Daoy (cell line): ENCODE data around the gene WRNIP1. TPM values are rescaled to one million over a fixed set of nuclear protein-coding genes. Genes with fewer than 3 reads are reported as not detected.
"Not testable (repeated sequence)": the region's sequence is repeated elsewhere in the genome, so short reads cannot be mapped to it uniquely, and the experiment has no call there.

Source experiments
- DNase-seq: peaks from one replicate; pipeline ENCODE4 v3.0.0-alpha.2; 2015; ENCODE audit warnings: low read depth
- total RNA-seq: library from RNA; depleted of rRNA; stranded (reverse); fragments of >200 nt; shearing (Covaris generic); gene quantifications from 2 replicates; pipeline ENCODE4 v1.2.3, GENCODE V29; 2014

The WRNIP1 gene
- total RNA-seq, 1 experiment from 2014 or later = 92.2 TPM

GRCh38 chr6:2784061-2784460 is 18.9 kb downstream of the WRNIP1 start:
- DNase-seq = no peak

- no peak for DNase-seq
Measured at GRCh38 chr6:2784930-2785329, 19.7 kb downstream of the WRNIP1 start.

GRCh38 chr6:2786269-2786668 is 21.1 kb downstream of the WRNIP1 start:
- no peak for DNase-seq

GRCh38 chr6:2790588-2791449 is 25.6 kb downstream of the WRNIP1 start:
- DNase-seq = peak; percentile 71

GRCh38 chr6:2791450-2791974 is 26.3 kb downstream of the WRNIP1 start:
- no peak for DNase-seq

- peak; percentile 38 for DNase-seq
Measured at GRCh38 chr6:2792330-2793110, 27.3 kb downstream of the WRNIP1 start.

- no peak for DNase-seq
Measured at GRCh38 chr6:2793534-2794151, 28.4 kb downstream of the WRNIP1 start.

GRCh38 chr6:2794171-2794730 is 29.1 kb downstream of the WRNIP1 start:
- DNase-seq = no peak

GRCh38 chr6:2795162-2795561 is 30.0 kb downstream of the WRNIP1 start:
- DNase-seq = no peak

- no peak for DNase-seq
Measured at GRCh38 chr6:2795956-2796355, 30.8 kb downstream of the WRNIP1 start.

- no peak for DNase-seq
Measured at GRCh38 chr6:2796861-2797260, 31.7 kb downstream of the WRNIP1 start.

GRCh38 chr6:2797564-2798031 is 32.4 kb downstream of the WRNIP1 start:
- DNase-seq = no peak

GRCh38 chr6:2798586-2799134 is 33.5 kb downstream of the WRNIP1 start:
- no peak for DNase-seq

- no peak for DNase-seq
Measured at GRCh38 chr6:2799936-2800527, 34.8 kb downstream of the WRNIP1 start.

GRCh38 chr6:2800552-2801316 is 35.5 kb downstream of the WRNIP1 start:
- DNase-seq = no peak

- DNase-seq = not testable (repeated sequence)
Measured at GRCh38 chr6:2801687-2802086, 36.5 kb downstream of the WRNIP1 start.

- DNase-seq = no peak
Measured at GRCh38 chr6:2802521-2803060, 37.4 kb downstream of the WRNIP1 start.

GRCh38 chr6:2803731-2804429 is 38.7 kb downstream of the WRNIP1 start:
- DNase-seq = no peak

- DNase-seq = no peak
Measured at GRCh38 chr6:2804516-2804915, 39.3 kb downstream of the WRNIP1 start.
